Inferior parietal cortex (tissue), 1 donor: ENCODE results near the gene PNO1.
"Not testable (repeated sequence)": the region's sequence is repeated elsewhere in the genome, so short reads cannot be mapped to it uniquely, and the experiment has no call there.

Source experiments
- DNase-seq: peaks from one replicate; pipeline ENCODE4 v3.0.0-alpha.2; 2016; ENCODE audit errors: extremely low spot score

The PNO1 gene

GRCh38 chr2:68157002-68157401 lies 686 bp upstream of the PNO1 start:
- DNase-seq: no peak

GRCh38 chr2:68158134-68158447 lies 403 bp downstream of the PNO1 start:
- no peak for DNase-seq

GRCh38 chr2:68163641-68164040 lies 6.0 kb downstream of the PNO1 start:
- no peak for DNase-seq

GRCh38 chr2:68167186-68167585 lies 9.5 kb downstream of the PNO1 start:
- no peak for DNase-seq

GRCh38 chr2:68169308-68169707 lies 11.6 kb downstream of the PNO1 start:
- DNase-seq: no peak

GRCh38 chr2:68171146-68171545 lies 13.5 kb downstream of the PNO1 start:
- DNase-seq: no peak

GRCh38 chr2:68171684-68172083 lies 14.0 kb downstream of the PNO1 start:
- DNase-seq: no peak

GRCh38 chr2:68172521-68172920 lies 14.8 kb downstream of the PNO1 start:
- DNase-seq: no peak

GRCh38 chr2:68172990-68173700 lies 15.5 kb downstream of the PNO1 start:
- DNase-seq: no peak

- not testable (repeated sequence) for DNase-seq
Measured at GRCh38 chr2:68175210-68175609, 17.5 kb downstream of the PNO1 start.

- DNase-seq: no peak
Measured at GRCh38 chr2:68176657-68177056, 19.0 kb downstream of the PNO1 start.

GRCh38 chr2:68177541-68177940 lies 19.9 kb downstream of the PNO1 start:
- no peak for DNase-seq

GRCh38 chr2:68178432-68178831 lies 20.7 kb downstream of the PNO1 start:
- DNase-seq: no peak

- no peak for DNase-seq
Measured at GRCh38 chr2:68178954-68179627, 21.4 kb downstream of the PNO1 start.

GRCh38 chr2:68182902-68183301 lies 25.2 kb downstream of the PNO1 start:
- no peak for DNase-seq

- no peak for DNase-seq
Measured at GRCh38 chr2:68185541-68186164, 28.0 kb downstream of the PNO1 start.

- DNase-seq: no peak
Measured at GRCh38 chr2:68187329-68187728, 29.6 kb downstream of the PNO1 start.

GRCh38 chr2:68188831-68189230 lies 31.1 kb downstream of the PNO1 start:
- no peak for DNase-seq

GRCh38 chr2:68189991-68190784 lies 32.5 kb downstream of the PNO1 start:
- DNase-seq: no peak

- no peak for DNase-seq
Measured at GRCh38 chr2:68190991-68191731, 33.5 kb downstream of the PNO1 start.

- no peak for DNase-seq
Measured at GRCh38 chr2:68193144-68193543, 35.5 kb downstream of the PNO1 start.
